Spleen (tissue), 11 donors: Measurements from ENCODE around the gene VPS50. TPM values are rescaled to one million over a fixed set of nuclear protein-coding genes. Genes with fewer than 3 reads are reported as not detected.

Experiments
- DNase-seq: peaks from one replicate; pipeline ENCODE4 v3.0.0-alpha.2; 2020
- H3K27ac ChIP-seq, 8 donors: fragments of 200-600 bp; sonication (generic) in 7 of 8; 1 replicate in 4 of 8; 2 replicates in 4 of 8; pipeline versions ENCODE4 v1.5.0 to v1.8.0; 2016 to 2021; ENCODE audit warnings: inconsistent platforms in 4 of 8, mild to moderate bottlenecking in 4 of 8, moderate library complexity in 1 of 8
- H3K27me3 ChIP-seq, 7 donors: fragments of 200-600 bp; sonication (generic) in 6 of 7; replicated peaks in 1 of 7; 1 replicate in 4 of 7; 2 replicates in 3 of 7; pipeline versions ENCODE4 v1.5.0 to v1.8.0; 2016 to 2021; ENCODE audit warnings: inconsistent platforms in 3 of 7, mild to moderate bottlenecking in 1 of 7
- H3K36me3 ChIP-seq, 6 donors: fragments of 200-600 bp; sonication (generic) in 5 of 6; 1 replicate in 4 of 6; 2 replicates in 2 of 6; pipeline versions ENCODE4 v1.5.0 to v1.8.0; 2016 to 2021; ENCODE audit warnings: inconsistent platforms in 2 of 6
- H3K4me1 ChIP-seq, 6 donors: fragments of 200-600 bp; sonication (generic) in 5 of 6; 1 replicate in 3 of 6; 2 replicates in 3 of 6; pipeline versions ENCODE4 v1.5.0 to v1.8.0; 2016 to 2021; ENCODE audit warnings: inconsistent platforms in 3 of 6
- H3K4me3 ChIP-seq, 8 donors: fragments of 200-600 bp; sonication (generic) in 7 of 8; 1 replicate in 4 of 8; 2 replicates in 4 of 8; pipeline versions ENCODE4 v1.5.0 to v1.8.0; 2016 to 2021; ENCODE audit warnings: inconsistent platforms in 4 of 8, mild to moderate bottlenecking in 4 of 8, moderate library complexity in 2 of 8
- H3K9me3 ChIP-seq, 8 donors: fragments of 200-600 bp; sonication (generic) in 7 of 8; 1 replicate in 4 of 8; 2 replicates in 4 of 8; pipeline versions ENCODE4 v1.5.0 to v1.8.0; 2016 to 2021; ENCODE audit warnings: inconsistent platforms in 4 of 8
- CTCF ChIP-seq, 11 experiments: fragments of 200-600 bp in 7 of 11; fragments of 450-650 bp in 4 of 11; sonication (generic) in 4 of 11; IDR thresholded peaks in 8 of 11; conservative IDR thresholded peaks in 3 of 11; 1 replicate in 7 of 11; 2 replicates in 4 of 11; pipeline versions ENCODE4 v1.4.0 to v1.8.0; 2016 to 2021; ENCODE audit warnings: antibody characterized with exemption in 11 of 11, inconsistent platforms in 4 of 11, mild to moderate bottlenecking in 1 of 11
- POLR2A ChIP-seq, 3 donors: fragments of 450-650 bp; IDR thresholded peaks; one replicate each; pipeline ENCODE4 v1.5.1; 2017; ENCODE audit warnings: antibody characterized with exemption in 3 of 3, mild to moderate bottlenecking in 1 of 3
- POLR2AphosphoS5 ChIP-seq, 3 donors: sonication (generic); formaldehyde crosslinking; IDR thresholded peaks; one replicate each; pipeline ENCODE4 v1.5.1; 2017; ENCODE audit warnings: antibody characterized with exemption in 3 of 3
- WGBS, 5 donors: extraction: QIAGEN DNeasy Blood & Tissue Kit in 3 of 5; methylation state at CpG; one replicate each; pipeline versions ENCODE4 v1.1.5 to v1.1.7; 2013 to 2018; 5-methylcytosine and 5-hydroxymethylcytosine counted together
- intact Hi-C: fragments of 100-400 bp; cut with DNase I; formaldehyde crosslinking; loops from one replicate; pipeline ENCODE4 v1.15.0; 2023; ENCODE audit warnings: low total_unique reads
- polyA plus RNA-seq, 3 donors: library from polyadenylated mRNA; stranded (reverse); fragments of 200-250 nt; gene quantifications; one replicate each; pipeline ENCODE4 v1.2.1, GENCODE V29; 2013
- total RNA-seq, 7 donors: library from RNA; depleted of rRNA in 3 of 7; stranded (reverse); fragments of >200 nt in 3 of 7; fragmentation: NEBNext Ultra II Directional in 4 of 7; extraction: Animal tissue kit (Norgen Biotek cat#: 25700) in 4 of 7; gene quantifications; one replicate each; pipeline versions ENCODE4 v1.1.0 to v1.2.1, GENCODE V29; 2016 to 2021
- donor health status: healthy with polysubstance abuse.
- donor health status: DM: no; HTN: no; CAD: no; lungs with moderate emphysema.
- donor health status: DM: no; HTN: no; CAD: no.
- donor health status: Bipolar disorder and iron deficiency.
- donor health status: healthy.
- donor health status: DM: no; HTN: no; CAD: no.
- donor health status: DM: yes; HTN: yes; CAD: no.

Gene VPS50
- total and polyA plus RNA-seq, 10 donors: 8.1 to 62.6 (median 34.2) TPM

- TF ChIP-seq CTCF (IDR thresholded peaks at IDR 0.05 in 8 of 11, conservative IDR thresholded peaks at IDR 0.05 in 3 of 11): no peak
- no peak for TF ChIP-seq POLR2AphosphoS5 (IDR thresholded peaks at IDR 0.05)
- TF ChIP-seq POLR2A (IDR thresholded peaks at IDR 0.05): no peak
- no peaks in the 10 kb centered on the region for H3K27me3 ChIP-seq
- H3K9me3 ChIP-seq: peaks cover 4 to 26% (median 18%) of the 10 kb centered on the region in 8 donors
- DNase-seq: no peak
- H3K4me1 ChIP-seq: no peaks in the 10 kb centered on the region
- 80 to 88% (median 82%) methylated on average over 5 of the region's 5 CpGs for WGBS, 5 donors
- no peaks in the 10 kb centered on the region for H3K36me3 ChIP-seq
- no peak overlapping the region for H3K27ac ChIP-seq
- intact Hi-C loops: no loop called here
- no peak overlapping the region for H3K4me3 ChIP-seq
Observed at GRCh38 chr7:93407239-93407638, 175.1 kb downstream of the VPS50 start.

- Histone ChIP-seq H3K4me3 (no peak overlapping the region), H3K27ac (no peak overlapping the region), H3K36me3 (no peaks in the 10 kb centered on the region), H3K9me3 (peaks cover 4 to 26% (median 18%) of the 10 kb centered on the region in 8 donors), H3K27me3 (no peaks in the 10 kb centered on the region), H3K4me1 (no peaks in the 10 kb centered on the region)
- DNase-seq: no peak
- TF ChIP-seq POLR2A (IDR thresholded peaks at IDR 0.05) (no peak), CTCF (IDR thresholded peaks at IDR 0.05 in 8 of 11, conservative IDR thresholded peaks at IDR 0.05 in 3 of 11) (no peak), POLR2AphosphoS5 (IDR thresholded peaks at IDR 0.05) (no peak)
- intact Hi-C loops: no loop called here
- 54 to 79% (median 69%) methylated on average over 3 of the region's 3 CpGs for WGBS, 5 donors
Observed at GRCh38 chr7:93409324-93409723, 177.2 kb downstream of the VPS50 start.

Other genes with a start within 250 kb of the VPS50 start
- 10 to 100 TPM; 27.8 to 44.8 (median 33.1) TPM for gene SAMD9, start 114.4 kb upstream of the VPS50 start, total RNA-seq
- gene SAMD9, start 114.4 kb upstream of the VPS50 start, polyA plus RNA-seq: 1 to 10 TPM; 7.0 to 8.2 (median 7.1) TPM
- gene SAMD9L, start 84.0 kb upstream of the VPS50 start, total RNA-seq: 10 to 100 TPM; 34.8 to 61.3 (median 52.7) TPM
- gene SAMD9L, start 84.0 kb upstream of the VPS50 start, polyA plus RNA-seq: 10 to 100 TPM in 2 of 3 donors, 1 to 10 TPM in 1; 8.5 to 13.0 (median 12.0) TPM
- 1 to 10 TPM in 1 of 7 donors, under 1 TPM in 1, not detected in 5; 0.28 to 2.4 TPM for gene HEPACAM2, start 5.9 kb upstream of the VPS50 start, total RNA-seq
- under 1 TPM in 1 of 3 donors, not detected in 2; 0.06 TPM for gene HEPACAM2, start 5.9 kb upstream of the VPS50 start, polyA plus RNA-seq